ENCODE measurements around the gene DPEP1. TPM values are rescaled to one million over a fixed set of nuclear protein-coding genes. Genes with fewer than 3 reads are reported as not detected.

The DPEP1 gene
- total RNA-seq, 1 donor from 2014 or later, result 0.24 TPM

- Histone ChIP-seq H3K27me3 (no peaks in the 10 kb centered on the region), H3K4me3 (peak within 1 kb of the TSS; percentile 65), H3K9me3 (ENCODE audit: low read depth) (no peaks in the 10 kb centered on the region), H3K4me2 (peak within 1 kb of the TSS; percentile 77), H3F3A (ENCODE audit: low read depth) (peaks cover 7% of the 10 kb centered on the region), H3K27ac (no peak within 1 kb of the TSS), H3K4me1 (peaks cover 5% of the 10 kb centered on the region), H4K20me1 (ENCODE audit: low read depth) (no peaks in the 10 kb centered on the region), H3K79me2 (ENCODE audit: low read depth) (peaks cover 31% of the 10 kb centered on the region), H3K36me3 (peaks cover 7% of the 10 kb centered on the region), H2AFZ (replicated peaks) (peak within 1 kb of the TSS; percentile 94), H3K9ac (peak within 1 kb of the TSS; percentile 33)
- H3K36me3 Mint-ChIP-seq, result peaks cover 45% of the 10 kb centered on the region
- no peak for TF ChIP-seq EZH2phosphoT487 (IDR thresholded peaks at IDR 0.05)
- TF ChIP-seq CTCF (IDR thresholded peaks at IDR 0.05), result no peak
- TF ChIP-seq EZH2 (IDR thresholded peaks at IDR 0.05), result no peak
- peak within 1 kb of the TSS; percentile 88 for H3K27ac Mint-ChIP-seq
- peaks cover 14% of the 10 kb centered on the region for H3K27me3 Mint-ChIP-seq (ENCODE audit: insufficient read depth, low read depth)
- H3K4me3 Mint-ChIP-seq, result peak within 1 kb of the TSS; percentile 92
- peak; percentile 96 for DNase-seq (ENCODE audit: low spot score)
- peaks cover 20% of the 10 kb centered on the region for H3K9me3 Mint-ChIP-seq
- H3K4me1 Mint-ChIP-seq, result peaks cover 14% of the 10 kb centered on the region
Measured at GRCh38 chr16:89686520-89687091, 73.2 kb downstream of the DPEP1 start, which contains the start of gene CDK10. Gene CDK10 (plus strand): TSS chr16:89686689. CDS start chr16:89686711, 22 bp downstream.

GRCh38 chr16:89687092-89687940 is 73.9 kb downstream of the DPEP1 start:
- Histone ChIP-seq H3K9ac (peak overlapping the region; percentile 33), H3K9me3 (ENCODE audit: low read depth) (no peaks in the 10 kb centered on the region), H3K27me3 (no peaks in the 10 kb centered on the region), H3K27ac (no peak overlapping the region), H3K79me2 (ENCODE audit: low read depth) (peaks cover 31% of the 10 kb centered on the region), H3K4me1 (peaks cover 5% of the 10 kb centered on the region), H2AFZ (replicated peaks) (peak overlapping the region; percentile 94), H4K20me1 (ENCODE audit: low read depth) (no peaks in the 10 kb centered on the region), H3K4me2 (peak overlapping the region; percentile 77), H3K4me3 (peak overlapping the region; percentile 65), H3K36me3 (peaks cover 1% of the 10 kb centered on the region), H3F3A (ENCODE audit: low read depth) (peaks cover 7% of the 10 kb centered on the region)
- Mint-ChIP-seq H3K4me3 (peak overlapping the region; percentile 92), H3K4me1 (peaks cover 14% of the 10 kb centered on the region), H3K27me3 (ENCODE audit: insufficient read depth, low read depth) (peaks cover 16% of the 10 kb centered on the region), H3K9me3 (peaks cover 14% of the 10 kb centered on the region), H3K27ac (peak overlapping the region; percentile 88), H3K36me3 (peaks cover 39% of the 10 kb centered on the region)
- TF ChIP-seq EZH2 (IDR thresholded peaks at IDR 0.05) (no peak), EZH2phosphoT487 (IDR thresholded peaks at IDR 0.05) (no peak), CTCF (IDR thresholded peaks at IDR 0.05) (no peak)
- peak; percentile 48 for DNase-seq (ENCODE audit: low spot score)

Other genes starting within 250 kb of the DPEP1 start
- 47.3 and 68.1 TPM in 2 replicates for gene ANKRD11, start 123.1 kb upstream of the DPEP1 start, total RNA-seq (ENCODE audit: low replicate concordance)
- gene SPG7, start 105.2 kb upstream of the DPEP1 start, total RNA-seq (ENCODE audit: low replicate concordance), result 122 and 240 TPM in 2 replicates
- 1,914 and 5,602 TPM in 2 replicates for gene RPL13, start 53.0 kb upstream of the DPEP1 start, total RNA-seq (ENCODE audit: low replicate concordance)
- gene CPNE7, start 37.9 kb upstream of the DPEP1 start, total RNA-seq (ENCODE audit: low replicate concordance), result 5.2 and 21.1 TPM in 2 replicates
- gene CHMP1A, start 44.1 kb downstream of the DPEP1 start, total RNA-seq (ENCODE audit: low replicate concordance), result 34.6 and 78.5 TPM in 2 replicates
- gene SPATA33, start 44.2 kb downstream of the DPEP1 start, total RNA-seq (ENCODE audit: low replicate concordance), result 9.3 and 14.1 TPM in 2 replicates
- gene CDK10, start 73.0 kb downstream of the DPEP1 start, total RNA-seq (ENCODE audit: low replicate concordance), result 75.6 and 107 TPM in 2 replicates
- gene SPATA2L, start 88.1 kb downstream of the DPEP1 start, total RNA-seq (ENCODE audit: low replicate concordance), result 7.6 and 13.2 TPM in 2 replicates
- 1.6 and 4.7 TPM in 2 replicates for gene VPS9D1, start 107.3 kb downstream of the DPEP1 start, total RNA-seq (ENCODE audit: low replicate concordance)
- 8.4 and 21.7 TPM in 2 replicates for gene ZNF276, start 107.9 kb downstream of the DPEP1 start, total RNA-seq (ENCODE audit: low replicate concordance)
- gene FANCA, start 203.0 kb downstream of the DPEP1 start, total RNA-seq (ENCODE audit: low replicate concordance), result 34.6 and 43.0 TPM in 2 replicates
- gene SPIRE2, start 214.8 kb downstream of the DPEP1 start, total RNA-seq (ENCODE audit: low replicate concordance), result 6.5 and 9.0 TPM in 2 replicates